HG03565 (cell line): Measurements from ENCODE around the gene TPSB2.
"Not testable (repeated sequence)": the region's sequence is repeated elsewhere in the genome, so short reads cannot be mapped to it uniquely, and the experiment has no call there.

Experiments used
- ATAC-seq: cut with Tn5 transposase; IDR thresholded peaks from one replicate; pipeline ENCODE4 v1.9.1; 2021; ENCODE audit warnings: mild to moderate bottlenecking, moderate library complexity; ENCODE audit not compliant: unreplicated experiment

The TPSB2 gene

GRCh38 chr16:1243907-1244850 is 14.2 kb upstream of the TPSB2 start:
- not testable (repeated sequence) for ATAC-seq

- not testable (repeated sequence) for ATAC-seq
These were observed 13.4 kb upstream of the TPSB2 start for GRCh38 chr16:1243363-1243762.

- not testable (repeated sequence) for ATAC-seq
These were observed 11.1 kb upstream of the TPSB2 start for GRCh38 chr16:1241081-1241480.

GRCh38 chr16:1240436-1240835 is 10.5 kb upstream of the TPSB2 start, which contains the start of gene TPSAB1:
Gene TPSAB1, plus strand, starts transcription at chr16:1240705. Its CDS starts 234 bp downstream, at chr16:1240939.
- not testable (repeated sequence) for ATAC-seq

GRCh38 chr16:1239575-1239974 is 9.6 kb upstream of the TPSB2 start:
- ATAC-seq = not testable (repeated sequence)

- not testable (repeated sequence) for ATAC-seq
These were observed 8.9 kb upstream of the TPSB2 start for GRCh38 chr16:1238909-1239308.

GRCh38 chr16:1237990-1238389 is 8.0 kb upstream of the TPSB2 start:
- no peak for ATAC-seq

GRCh38 chr16:1236659-1237058 is 6.7 kb upstream of the TPSB2 start:
- not testable (repeated sequence) for ATAC-seq

- not testable (repeated sequence) for ATAC-seq
These were observed 2.2 kb upstream of the TPSB2 start for GRCh38 chr16:1232049-1232748.

GRCh38 chr16:1231301-1231700 is 1.3 kb upstream of the TPSB2 start:
- ATAC-seq = not testable (repeated sequence)

- ATAC-seq = not testable (repeated sequence)
These were observed 658 bp upstream of the TPSB2 start for GRCh38 chr16:1230471-1231212.

- not testable (repeated sequence) for ATAC-seq
These were observed 508 bp downstream of the TPSB2 start for GRCh38 chr16:1229476-1229875.

- not testable (repeated sequence) for ATAC-seq
These were observed 1.8 kb downstream of the TPSB2 start for GRCh38 chr16:1228227-1228626.

GRCh38 chr16:1226692-1227091 is 3.3 kb downstream of the TPSB2 start:
- ATAC-seq = not testable (repeated sequence)

- not testable (repeated sequence) for ATAC-seq
These were observed 4.2 kb downstream of the TPSB2 start for GRCh38 chr16:1225728-1226311.

GRCh38 chr16:1225051-1225451 is 4.9 kb downstream of the TPSB2 start, which contains the start of gene TPSG1:
Gene TPSG1, minus strand, starts transcription at chr16:1225268. Its CDS starts 16 bp downstream, at chr16:1225252.
- no peak for ATAC-seq

- no peak for ATAC-seq
These were observed 5.4 kb downstream of the TPSB2 start for GRCh38 chr16:1224558-1224957.

GRCh38 chr16:1223355-1224214 is 6.4 kb downstream of the TPSB2 start:
- no peak for ATAC-seq

- ATAC-seq = no peak
These were observed 7.2 kb downstream of the TPSB2 start for GRCh38 chr16:1222553-1223354.
